ENCODE results near the gene AKAP13. TPM values are rescaled to one million over a fixed set of nuclear protein-coding genes. Genes with fewer than 3 reads are reported as not detected.

AKAP13 gene
- total RNA-seq, 4 donors from 2014 or later: 57.3 to 178 (median 81.5) TPM

DNA sequence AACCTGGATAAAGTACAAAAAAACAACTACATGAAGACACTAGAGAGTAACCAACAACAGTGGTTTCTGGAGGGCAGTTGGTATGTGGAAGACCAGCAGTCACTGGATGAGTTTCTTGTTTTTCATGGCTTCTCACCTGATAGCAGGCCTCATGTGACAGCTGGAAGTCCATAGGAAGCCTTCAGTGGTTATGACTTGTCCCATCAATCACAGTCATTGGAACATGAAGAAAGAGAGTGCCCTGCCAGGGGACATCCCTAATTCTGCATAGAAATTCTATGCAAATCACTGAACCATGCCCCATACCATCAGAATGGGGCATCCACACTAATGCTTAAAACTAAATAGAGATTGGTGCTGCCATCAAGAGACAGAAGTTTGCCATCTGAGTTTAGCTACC is 81.6 kb downstream of the AKAP13 start:
- intact Hi-C loops (cut with DNase I): no loop called here
- Histone ChIP-seq H3K9me3 (no peaks in the 10 kb centered on the region), H3K4me3 (no peak overlapping the region), H3K27ac (no peak overlapping the region), H3K36me3 (no peaks in the 10 kb centered on the region), H3K4me1 (peaks cover 8 to 71% (median 13%) of the 10 kb centered on the region in 3 donors), H3K27me3 (no peaks in the 10 kb centered on the region)
- TF ChIP-seq POLR2A (IDR thresholded peaks at IDR 0.05): no peak
- TF ChIP-seq, protein P1, sequence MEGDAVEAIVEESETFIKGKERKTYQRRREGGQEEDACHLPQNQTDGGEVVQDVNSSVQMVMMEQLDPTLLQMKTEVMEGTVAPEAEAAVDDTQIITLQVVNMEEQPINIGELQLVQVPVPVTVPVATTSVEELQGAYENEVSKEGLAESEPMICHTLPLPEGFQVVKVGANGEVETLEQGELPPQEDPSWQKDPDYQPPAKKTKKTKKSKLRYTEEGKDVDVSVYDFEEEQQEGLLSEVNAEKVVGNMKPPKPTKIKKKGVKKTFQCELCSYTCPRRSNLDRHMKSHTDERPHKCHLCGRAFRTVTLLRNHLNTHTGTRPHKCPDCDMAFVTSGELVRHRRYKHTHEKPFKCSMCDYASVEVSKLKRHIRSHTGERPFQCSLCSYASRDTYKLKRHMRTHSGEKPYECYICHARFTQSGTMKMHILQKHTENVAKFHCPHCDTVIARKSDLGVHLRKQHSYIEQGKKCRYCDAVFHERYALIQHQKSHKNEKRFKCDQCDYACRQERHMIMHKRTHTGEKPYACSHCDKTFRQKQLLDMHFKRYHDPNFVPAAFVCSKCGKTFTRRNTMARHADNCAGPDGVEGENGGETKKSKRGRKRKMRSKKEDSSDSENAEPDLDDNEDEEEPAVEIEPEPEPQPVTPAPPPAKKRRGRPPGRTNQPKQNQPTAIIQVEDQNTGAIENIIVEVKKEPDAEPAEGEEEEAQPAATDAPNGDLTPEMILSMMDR (IDR thresholded peaks at IDR 0.05): no peak
- DNase-seq: no peak

- peaks cover 0 to 58% (median 5%) of the 10 kb centered on the region in 3 donors for H3K4me1 ChIP-seq
- no peaks in the 10 kb centered on the region for H3K27me3 ChIP-seq
- no peak overlapping the region for H3K4me3 ChIP-seq
- WGBS, 2 donors: 69 to 77% methylated on average over 4 of the region's 4 CpGs
- no peak overlapping the region for H3K27ac ChIP-seq
- no peaks in the 10 kb centered on the region for H3K36me3 ChIP-seq
- no peaks in the 10 kb centered on the region for H3K9me3 ChIP-seq
- no peak for DNase-seq
- TF ChIP-seq, protein P1 (IDR thresholded peaks at IDR 0.05): no peak
- no peak for TF ChIP-seq POLR2A (IDR thresholded peaks at IDR 0.05)
- intact Hi-C loops (cut with DNase I): no loop called here
These were observed 83.0 kb downstream of the AKAP13 start for GRCh38 chr15:85463276-85463892.

GRCh38 chr15:85463976-85464375 is 83.6 kb downstream of the AKAP13 start:
- Histone ChIP-seq H3K27me3 (no peaks in the 10 kb centered on the region), H3K9me3 (no peaks in the 10 kb centered on the region), H3K27ac (peak overlapping the region in 1 of 4 donors; percentile 10), H3K4me3 (no peak overlapping the region), H3K4me1 (peaks cover 0 to 52% (median 4%) of the 10 kb centered on the region in 3 donors), H3K36me3 (no peaks in the 10 kb centered on the region)
- DNase-seq: no peak
- 69 to 81% methylated on average over 6 of the region's 6 CpGs for WGBS, 2 donors
- intact Hi-C loops (cut with DNase I): no loop called here
- TF ChIP-seq, protein P1 (IDR thresholded peaks at IDR 0.05): no peak
- TF ChIP-seq POLR2A (IDR thresholded peaks at IDR 0.05): no peak

DNA sequence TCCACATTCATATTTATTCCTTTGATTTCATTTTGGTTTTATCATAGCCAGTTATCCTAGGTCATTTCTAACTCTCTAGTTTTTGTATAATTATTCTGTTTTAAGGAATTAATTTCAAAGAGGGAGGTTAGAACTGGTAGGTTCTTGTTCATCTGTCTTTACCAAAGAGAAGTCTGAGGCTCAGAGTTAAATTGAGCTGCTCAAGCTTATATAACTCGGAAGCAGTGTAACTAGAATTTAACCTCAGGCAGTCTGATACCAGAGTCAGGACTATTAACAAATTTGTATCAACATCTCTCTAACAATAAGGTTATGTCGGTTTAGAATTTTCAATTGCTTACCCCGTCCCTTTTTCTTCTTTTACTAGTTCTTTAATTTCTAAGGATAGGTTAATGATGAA is 84.1 kb downstream of the AKAP13 start:
- H3K9me3 ChIP-seq: no peaks in the 10 kb centered on the region
- no peak overlapping the region for H3K27ac ChIP-seq
- no peak overlapping the region for H3K4me3 ChIP-seq
- H3K36me3 ChIP-seq: no peaks in the 10 kb centered on the region
- TF ChIP-seq POLR2A (IDR thresholded peaks at IDR 0.05): no peak
- TF ChIP-seq, protein P1 (IDR thresholded peaks at IDR 0.05): no peak
- intact Hi-C loops (cut with DNase I): no loop called here
- H3K4me1 ChIP-seq: peaks cover 0 to 49% (median 3%) of the 10 kb centered on the region in 3 donors
- WGBS, 2 donors: 50 to 65% methylated on average over 3 of the region's 3 CpGs
- no peaks in the 10 kb centered on the region for H3K27me3 ChIP-seq
- no peak for DNase-seq

DNA sequence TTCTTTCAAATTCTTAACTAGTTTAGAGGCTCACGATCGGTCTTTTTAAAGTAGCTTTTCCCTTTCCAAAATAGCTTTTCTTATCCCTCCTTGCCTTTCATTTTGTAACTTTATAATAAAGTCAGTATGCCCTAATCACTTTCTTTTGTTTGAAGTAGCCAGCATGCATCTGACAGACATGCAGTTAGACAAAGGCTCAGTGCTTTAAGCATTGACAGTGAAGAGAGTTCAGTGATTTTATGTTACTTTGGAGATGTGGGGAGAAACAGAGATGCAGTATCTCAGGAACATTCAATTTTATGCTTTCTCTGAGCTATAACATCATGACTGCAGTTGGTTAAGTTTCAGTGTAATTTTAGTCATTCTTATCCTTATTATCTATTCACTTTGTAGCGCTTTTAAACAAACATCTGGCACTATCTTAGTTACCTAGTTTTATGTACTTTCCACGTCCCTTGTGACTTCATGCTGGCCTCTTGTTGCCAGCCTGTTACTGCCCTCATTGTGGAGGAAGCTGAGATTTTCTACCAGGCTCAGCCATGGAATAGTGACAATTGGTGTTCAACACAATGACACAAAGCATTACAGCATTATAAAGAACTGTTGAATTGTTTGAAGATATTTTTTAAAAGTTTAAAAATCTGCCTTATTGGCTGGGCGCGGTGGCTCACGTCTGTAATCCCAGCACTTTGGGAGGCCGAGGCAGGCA is 90.3 kb downstream of the AKAP13 start:
- H3K4me3 ChIP-seq: no peak overlapping the region
- H3K9me3 ChIP-seq: no peaks in the 10 kb centered on the region
- intact Hi-C loops (cut with DNase I): no loop called here
- WGBS, 2 donors: 83 to 86% methylated on average over 8 of the region's 8 CpGs
- TF ChIP-seq, protein P1 (IDR thresholded peaks at IDR 0.05): no peak
- no peak for TF ChIP-seq POLR2A (IDR thresholded peaks at IDR 0.05)
- H3K36me3 ChIP-seq: no peaks in the 10 kb centered on the region
- no peak for DNase-seq
- no peaks in the 10 kb centered on the region for H3K27me3 ChIP-seq
- H3K4me1 ChIP-seq: peaks cover 0 to 37% (median 12%) of the 10 kb centered on the region in 3 donors
- no peak overlapping the region for H3K27ac ChIP-seq

Measured in esophagus squamous epithelium (tissue), 5 donors.